ENCODE data around the gene CDK17. TPM values are rescaled to one million over a fixed set of nuclear protein-coding genes. Genes with fewer than 3 reads are reported as not detected.
"Not testable (repeated sequence)": the region's sequence is repeated elsewhere in the genome, so short reads cannot be mapped to it uniquely, and the experiment has no call there.

CDK17 gene
- total and polyA plus RNA-seq, 9 of the 15 experiments (the other 6 are each of a cell fraction or from before 2014, with no cell fraction given): 4.8 to 39.3 (median 21.6) TPM

DNA sequence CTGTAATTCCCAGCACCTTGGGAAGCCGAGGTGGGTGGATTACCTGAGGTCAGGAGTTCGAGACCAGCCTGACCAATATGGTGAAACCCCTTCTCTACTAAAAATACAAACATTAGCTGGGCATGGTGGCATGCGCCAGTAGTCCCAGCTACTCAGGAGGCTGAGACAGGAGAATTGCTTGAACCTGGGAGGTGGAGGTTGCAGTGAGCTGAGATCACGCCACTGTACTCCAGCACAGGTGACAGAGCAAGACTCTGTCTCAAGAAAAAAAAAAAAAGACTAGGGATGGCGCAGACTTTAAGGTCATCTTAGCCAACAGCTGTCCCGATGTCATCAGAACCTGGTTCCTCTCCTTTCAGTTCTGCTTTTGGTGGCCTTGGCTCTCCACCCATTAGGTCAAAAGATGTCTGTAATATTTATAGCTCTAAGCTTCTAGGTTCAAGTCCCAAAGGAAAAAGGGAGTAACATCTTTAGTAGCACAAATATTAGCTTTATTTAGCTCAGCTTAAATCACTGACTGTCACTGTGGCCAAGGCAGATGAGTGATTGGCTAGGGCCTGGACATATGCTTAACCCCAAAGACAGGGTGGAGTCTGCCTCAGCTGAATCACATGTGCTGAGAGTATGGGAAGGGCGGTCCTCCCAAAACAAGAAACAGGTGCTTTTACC, 7.3 kb upstream of the CDK17 start:
- H4K20me1 ChIP-seq (replicated peaks; ENCODE audit: control insufficient read depth, insufficient read depth, low read length); POLR2A ChIA-PET; H3K4me3 ChIP-seq; H3K4me1 ChIP-seq (replicated peaks in 1 of 2; ENCODE audit: control insufficient read depth in 2 of 2, insufficient read depth in 2 of 2, low read length in 2 of 2); DNase-seq (ENCODE audit: extremely low read depth in 1 of 4, low spot score in 3 of 4); H3K79me2 ChIP-seq (ENCODE audit: control insufficient read depth, insufficient read depth, low read length); CTCF ChIA-PET (ENCODE audit: low intra/inter-chr PET ratio); H3K9me3 ChIP-seq (replicated peaks; ENCODE audit: control insufficient read depth, insufficient read depth, low read depth, low read length); in situ Hi-C loops (cut with MboI); H3K36me3 ChIP-seq (ENCODE audit: control insufficient read depth, insufficient read depth, low read length); H3K9me1 ChIP-seq (ENCODE audit: control insufficient read depth, insufficient read depth, low read length); BruUV-seq (replicated peaks); H3K27ac ChIP-seq (ENCODE audit: extremely low read depth, low read depth, low read length); H3K27me3 ChIP-seq (ENCODE audit: control insufficient read depth in 2 of 2, insufficient read depth in 2 of 2, low read length in 2 of 2); intact Hi-C loops (cut with micrococcal nuclease); H3K9ac ChIP-seq (ENCODE audit: insufficient read depth in 1 of 2, low read depth in 2 of 2, low read length in 2 of 2); FAIRE-seq; H2AFZ ChIP-seq (ENCODE audit: low read depth, low read length); H3K4me2 ChIP-seq (ENCODE audit: insufficient read depth, low read length); TF ChIP-seq NR2C2 (CRISPR knock-in tag; IDR thresholded peaks at IDR 0.05): not testable (repeated sequence)
- TF ChIP-seq PKNOX1 (IDR thresholded peaks at IDR 0.05): peak; percentile 62
- peak; percentile 61; the same call in 1 of the 2 replicates for TF ChIP-seq SPI1 (IDR thresholded peaks at IDR 0.05; ENCODE audit: borderline replicate concordance, low read depth, low read length)
- peak; percentile 50 for TF ChIP-seq MEIS2 (IDR thresholded peaks at IDR 0.05; ENCODE audit: partially characterized antibody)
- 0 out of 2 replicates have a peak, but pooled peaks have one; percentile 22 for TF ChIP-seq ZNF384 (IDR thresholded peaks at IDR 0.05; ENCODE audit: low read depth, low read length)
- TF ChIP-seq, protein P1, sequence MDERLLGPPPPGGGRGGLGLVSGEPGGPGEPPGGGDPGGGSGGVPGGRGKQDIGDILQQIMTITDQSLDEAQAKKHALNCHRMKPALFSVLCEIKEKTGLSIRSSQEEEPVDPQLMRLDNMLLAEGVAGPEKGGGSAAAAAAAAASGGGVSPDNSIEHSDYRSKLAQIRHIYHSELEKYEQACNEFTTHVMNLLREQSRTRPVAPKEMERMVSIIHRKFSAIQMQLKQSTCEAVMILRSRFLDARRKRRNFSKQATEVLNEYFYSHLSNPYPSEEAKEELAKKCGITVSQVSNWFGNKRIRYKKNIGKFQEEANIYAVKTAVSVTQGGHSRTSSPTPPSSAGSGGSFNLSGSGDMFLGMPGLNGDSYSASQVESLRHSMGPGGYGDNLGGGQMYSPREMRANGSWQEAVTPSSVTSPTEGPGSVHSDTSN (CRISPR knock-in tag; IDR thresholded peaks at IDR 0.05; ENCODE audit: low read depth): not testable (repeated sequence)
- TF ChIP-seq, protein P1 (tag; conservative IDR thresholded peaks at IDR 0.05; ENCODE audit: low read depth): peak; percentile 73
- TF ChIP-seq NR2C2 (tag; IDR thresholded peaks at IDR 0.05): peak; percentile 62
- 24% methylated on average over 7 of the region's 7 CpGs for WGBS (ENCODE audit: insufficient coverage, low coverage, missing lambda C conversion rate)
- ATAC-seq: peak; percentile 79

Data from K562 (cell line).